ENCODE results near the gene SMIM44. TPM values are rescaled to one million over a fixed set of nuclear protein-coding genes. Genes with fewer than 3 reads are reported as not detected.

The SMIM44 gene
- polyA plus RNA-seq, 1 donor (not counting 4 experiments of a cell fraction or from before 2014, with no cell fraction given): not detected

- no peaks in the 10 kb centered on the region for H3K79me2 ChIP-seq (ENCODE audit: control insufficient read depth, insufficient read depth, low read length)
- DNase-seq (ENCODE audit: low read depth, low spot score) (no peak), FAIRE-seq (no peak)
- H3K9ac ChIP-seq (ENCODE audit: control insufficient read depth, extremely low read depth, insufficient read depth, low read length): no peak overlapping the region
- H4K20me1 ChIP-seq (ENCODE audit: control insufficient read depth, extremely low read depth, insufficient read depth, low read length): peaks cover 3% of the 10 kb centered on the region
- H3K9me1 ChIP-seq (ENCODE audit: control insufficient read depth, extremely low read depth, insufficient read depth, low read length): no peaks in the 10 kb centered on the region
- no peak overlapping the region for H2AFZ ChIP-seq (ENCODE audit: control insufficient read depth, low read length)
- TF ChIP-seq CTCF (optimal IDR thresholded peaks at IDR 0.05 in 1 of 3, IDR thresholded peaks at IDR 0.05 in 1 of 3, conservative IDR thresholded peaks at IDR 0.05 in 1 of 3; ENCODE audit: extremely low read depth in 1 of 3, insufficient read depth in 2 of 3, low read length in 3 of 3): no peak
- H3K9me3 ChIP-seq (ENCODE audit: control insufficient read depth, low read depth, low read length): no peaks in the 10 kb centered on the region
- H3K27me3 ChIP-seq (ENCODE audit: control insufficient read depth, extremely low read depth, insufficient read depth, low read length): peaks cover 23% of the 10 kb centered on the region
- dilution Hi-C loops (cut with MboI; ENCODE audit: extremely low pct_ligation_motif_present, low sequenced_read_pairs): no loop called here
- no peaks in the 10 kb centered on the region for H3K36me3 ChIP-seq (ENCODE audit: control insufficient read depth in 2 of 2, extremely low read depth in 1 of 2, insufficient read depth in 2 of 2, low read length in 2 of 2)
- no peak overlapping the region for H3K27ac ChIP-seq (ENCODE audit: control insufficient read depth, insufficient read depth, low read length)
- H3K4me1 ChIP-seq (ENCODE audit: control insufficient read depth, extremely low read depth, insufficient read depth, low read length): no peaks in the 10 kb centered on the region
- H3K4me2 ChIP-seq (ENCODE audit: control insufficient read depth, extremely low read depth, insufficient read depth, low read depth, low read length): no peak overlapping the region
- no peak overlapping the region for H3K4me3 ChIP-seq (ENCODE audit: control insufficient read depth in 2 of 3, extremely low read depth in 1 of 3, insufficient read depth in 2 of 3, low read depth in 1 of 3, low read length in 3 of 3)
These were observed 6.4 kb downstream of the SMIM44 start for GRCh38 chr19:3476830-3477229.

GRCh38 chr19:3475449-3475848 lies 7.8 kb downstream of the SMIM44 start:
- no peak for DNase-seq (ENCODE audit: low read depth, low spot score)
- Histone ChIP-seq H3K27me3 (ENCODE audit: control insufficient read depth, extremely low read depth, insufficient read depth, low read length) (peaks cover 16% of the 10 kb centered on the region), H2AFZ (ENCODE audit: control insufficient read depth, low read length) (no peak overlapping the region), H3K9me1 (ENCODE audit: control insufficient read depth, extremely low read depth, insufficient read depth, low read length) (no peaks in the 10 kb centered on the region), H3K4me1 (ENCODE audit: control insufficient read depth, extremely low read depth, insufficient read depth, low read length) (no peaks in the 10 kb centered on the region), H3K4me2 (ENCODE audit: control insufficient read depth, extremely low read depth, insufficient read depth, low read depth, low read length) (no peak overlapping the region), H3K27ac (ENCODE audit: control insufficient read depth, insufficient read depth, low read length) (no peak overlapping the region), H3K9me3 (ENCODE audit: control insufficient read depth, low read depth, low read length) (no peaks in the 10 kb centered on the region), H3K36me3 (ENCODE audit: control insufficient read depth in 2 of 2, extremely low read depth in 1 of 2, insufficient read depth in 2 of 2, low read length in 2 of 2) (no peaks in the 10 kb centered on the region), H3K79me2 (ENCODE audit: control insufficient read depth, insufficient read depth, low read length) (no peaks in the 10 kb centered on the region), H3K4me3 (ENCODE audit: control insufficient read depth in 2 of 3, extremely low read depth in 1 of 3, insufficient read depth in 2 of 3, low read depth in 1 of 3, low read length in 3 of 3) (no peak overlapping the region), H4K20me1 (ENCODE audit: control insufficient read depth, extremely low read depth, insufficient read depth, low read length) (peaks cover 3% of the 10 kb centered on the region), H3K9ac (ENCODE audit: control insufficient read depth, extremely low read depth, insufficient read depth, low read length) (no peak overlapping the region)
- no peak for TF ChIP-seq EZH2 (IDR thresholded peaks at IDR 0.05; ENCODE audit: low read length)
- no peak for FAIRE-seq
- dilution Hi-C loops (cut with MboI; ENCODE audit: extremely low pct_ligation_motif_present, low sequenced_read_pairs): no loop called here

- no peaks in the 10 kb centered on the region for H3K36me3 ChIP-seq (ENCODE audit: control insufficient read depth in 2 of 2, extremely low read depth in 1 of 2, insufficient read depth in 2 of 2, low read length in 2 of 2)
- H3K9me1 ChIP-seq (ENCODE audit: control insufficient read depth, extremely low read depth, insufficient read depth, low read length): no peaks in the 10 kb centered on the region
- no peak overlapping the region for H3K4me2 ChIP-seq (ENCODE audit: control insufficient read depth, extremely low read depth, insufficient read depth, low read depth, low read length)
- FAIRE-seq (no peak), DNase-seq (ENCODE audit: low read depth, low spot score) (no peak)
- no peak overlapping the region for H2AFZ ChIP-seq (ENCODE audit: control insufficient read depth, low read length)
- H4K20me1 ChIP-seq (ENCODE audit: control insufficient read depth, extremely low read depth, insufficient read depth, low read length): peaks cover 6% of the 10 kb centered on the region
- dilution Hi-C loops (cut with MboI; ENCODE audit: extremely low pct_ligation_motif_present, low sequenced_read_pairs): no loop called here
- H3K79me2 ChIP-seq (ENCODE audit: control insufficient read depth, insufficient read depth, low read length): no peaks in the 10 kb centered on the region
- TF ChIP-seq CTCF (optimal IDR thresholded peaks at IDR 0.05 in 1 of 3, IDR thresholded peaks at IDR 0.05 in 1 of 3, conservative IDR thresholded peaks at IDR 0.05 in 1 of 3; ENCODE audit: extremely low read depth in 1 of 3, insufficient read depth in 2 of 3, low read length in 3 of 3) (no peak), EZH2 (IDR thresholded peaks at IDR 0.05; ENCODE audit: low read length) (no peak)
- no peak overlapping the region for H3K4me3 ChIP-seq (ENCODE audit: control insufficient read depth in 2 of 3, extremely low read depth in 1 of 3, insufficient read depth in 2 of 3, low read depth in 1 of 3, low read length in 3 of 3)
- no peaks in the 10 kb centered on the region for H3K4me1 ChIP-seq (ENCODE audit: control insufficient read depth, extremely low read depth, insufficient read depth, low read length)
- peaks cover 20% of the 10 kb centered on the region for H3K27me3 ChIP-seq (ENCODE audit: control insufficient read depth, extremely low read depth, insufficient read depth, low read length)
- H3K9ac ChIP-seq (ENCODE audit: control insufficient read depth, extremely low read depth, insufficient read depth, low read length): no peak overlapping the region
- no peak overlapping the region for H3K27ac ChIP-seq (ENCODE audit: control insufficient read depth, insufficient read depth, low read length)
- no peaks in the 10 kb centered on the region for H3K9me3 ChIP-seq (ENCODE audit: control insufficient read depth, low read depth, low read length)
These were observed 8.6 kb downstream of the SMIM44 start for GRCh38 chr19:3474614-3475013.
